Bone marrow (tissue), 2 donors: Measurements from ENCODE around the gene PTGDR2.

Experiments
- DNase-seq, 2 donors: peaks; one replicate each; lab custom pipeline; 2025; lab: John Stamatoyannopoulos, UW

The PTGDR2 gene

GRCh38 chr11:60858731-60859464 lies 3.1 kb upstream of the PTGDR2 start:
- DNase-seq = no peak

DNA sequence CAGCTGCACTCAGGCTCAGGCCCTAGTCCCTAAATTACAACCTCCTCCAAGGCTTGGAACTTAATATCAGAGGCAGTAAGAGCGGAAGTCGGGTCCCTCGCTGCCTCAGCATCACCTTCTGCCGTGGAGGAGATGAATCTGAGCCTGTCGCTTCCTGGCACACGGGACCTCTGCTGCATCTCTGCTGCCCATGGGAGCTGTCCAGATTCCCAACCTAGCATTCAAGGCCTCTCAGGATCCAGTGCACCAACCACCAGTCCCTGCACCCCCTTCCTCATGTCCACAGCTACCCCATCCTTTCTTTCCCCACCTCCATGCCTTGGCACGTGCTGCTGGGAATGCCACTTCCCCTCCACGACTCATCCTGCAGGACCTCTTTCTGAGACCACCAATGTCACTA lies 2.5 kb upstream of the PTGDR2 start:
- DNase-seq = no peak

DNA sequence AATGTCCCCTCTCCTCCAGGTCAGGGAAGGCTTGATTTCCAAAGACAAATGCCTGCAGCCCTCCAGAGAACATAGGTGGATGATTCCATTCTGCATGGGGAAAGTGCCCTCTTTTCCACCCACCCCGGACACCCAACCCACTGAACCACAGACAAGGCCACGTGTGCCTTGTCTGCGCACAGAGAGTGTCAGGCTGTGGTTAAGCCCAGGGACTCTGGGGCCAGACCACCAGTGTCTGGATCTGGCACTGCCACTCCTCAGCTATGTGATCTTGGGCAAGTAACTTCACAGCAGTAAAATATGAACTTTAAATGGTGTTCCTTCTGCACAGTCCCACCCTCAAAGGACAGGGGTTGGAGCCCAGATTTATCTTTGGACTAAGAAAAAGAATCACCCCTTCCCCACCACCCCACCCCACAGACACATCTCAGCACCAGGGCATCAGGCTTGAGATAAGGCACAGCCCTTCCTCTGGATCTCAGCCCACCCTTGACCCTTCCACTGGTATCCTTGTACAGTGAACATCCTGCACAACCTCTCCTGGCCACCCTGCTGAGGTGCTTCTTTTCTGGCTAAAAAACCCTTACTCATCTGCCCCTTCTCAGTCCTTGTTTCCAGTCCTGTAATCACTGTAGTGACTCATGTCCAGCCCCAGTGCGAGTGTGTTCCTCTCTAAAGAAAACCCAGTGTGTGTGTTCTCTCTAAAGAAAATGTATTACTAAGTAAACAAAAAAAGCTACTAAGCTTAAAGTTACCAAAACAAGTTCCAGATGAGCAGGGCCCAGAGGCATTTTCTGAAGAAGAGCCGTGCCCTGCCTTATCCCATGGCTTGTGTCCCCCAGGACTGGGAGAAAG lies 1.9 kb upstream of the PTGDR2 start:
- no peak for DNase-seq

DNA sequence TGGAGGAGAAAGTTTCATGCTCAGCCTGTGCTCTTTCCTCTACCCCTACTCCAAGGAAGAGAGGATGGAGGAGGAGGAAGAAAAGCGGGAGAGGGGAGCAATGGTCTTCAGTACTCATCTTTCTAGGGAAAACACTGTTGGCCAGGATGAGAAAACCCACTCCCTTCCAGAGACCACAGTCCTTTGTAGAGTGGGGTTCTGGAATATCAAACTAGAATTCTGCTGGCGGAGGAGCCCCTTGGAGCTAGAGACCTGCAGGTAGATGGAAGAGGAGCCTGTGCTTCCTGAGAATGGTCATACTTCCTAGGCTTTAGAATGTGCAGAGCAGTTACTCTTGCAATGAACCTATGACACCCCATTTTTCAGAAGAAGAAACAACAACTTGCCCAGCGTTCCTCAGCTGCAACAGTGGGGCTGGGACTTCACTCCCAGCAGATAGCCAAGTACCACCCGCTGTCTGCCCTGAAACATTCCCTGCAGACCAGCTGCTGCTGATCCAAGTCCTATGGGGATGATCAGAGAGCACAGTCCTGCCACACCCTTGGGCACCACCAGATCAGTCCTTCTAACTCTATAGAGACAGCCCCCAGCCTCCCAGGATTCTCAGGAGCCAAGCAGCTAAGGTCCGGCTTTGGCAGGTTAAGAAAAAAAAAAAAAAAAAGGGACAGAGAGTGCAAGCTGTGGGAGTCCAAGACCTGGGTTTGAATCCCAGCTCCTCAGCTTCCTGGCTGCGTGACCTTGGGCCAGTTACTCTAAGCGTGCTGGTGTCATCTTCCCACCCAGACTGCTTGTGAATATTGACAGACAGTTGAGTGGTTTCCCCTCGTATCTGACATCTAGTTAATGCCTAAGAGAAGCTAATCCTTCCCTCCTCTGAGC lies 664 bp downstream of the PTGDR2 start:
- DNase-seq = no peak

GRCh38 chr11:60854140-60854846 lies 1.5 kb downstream of the PTGDR2 start:
- DNase-seq = no peak

DNA sequence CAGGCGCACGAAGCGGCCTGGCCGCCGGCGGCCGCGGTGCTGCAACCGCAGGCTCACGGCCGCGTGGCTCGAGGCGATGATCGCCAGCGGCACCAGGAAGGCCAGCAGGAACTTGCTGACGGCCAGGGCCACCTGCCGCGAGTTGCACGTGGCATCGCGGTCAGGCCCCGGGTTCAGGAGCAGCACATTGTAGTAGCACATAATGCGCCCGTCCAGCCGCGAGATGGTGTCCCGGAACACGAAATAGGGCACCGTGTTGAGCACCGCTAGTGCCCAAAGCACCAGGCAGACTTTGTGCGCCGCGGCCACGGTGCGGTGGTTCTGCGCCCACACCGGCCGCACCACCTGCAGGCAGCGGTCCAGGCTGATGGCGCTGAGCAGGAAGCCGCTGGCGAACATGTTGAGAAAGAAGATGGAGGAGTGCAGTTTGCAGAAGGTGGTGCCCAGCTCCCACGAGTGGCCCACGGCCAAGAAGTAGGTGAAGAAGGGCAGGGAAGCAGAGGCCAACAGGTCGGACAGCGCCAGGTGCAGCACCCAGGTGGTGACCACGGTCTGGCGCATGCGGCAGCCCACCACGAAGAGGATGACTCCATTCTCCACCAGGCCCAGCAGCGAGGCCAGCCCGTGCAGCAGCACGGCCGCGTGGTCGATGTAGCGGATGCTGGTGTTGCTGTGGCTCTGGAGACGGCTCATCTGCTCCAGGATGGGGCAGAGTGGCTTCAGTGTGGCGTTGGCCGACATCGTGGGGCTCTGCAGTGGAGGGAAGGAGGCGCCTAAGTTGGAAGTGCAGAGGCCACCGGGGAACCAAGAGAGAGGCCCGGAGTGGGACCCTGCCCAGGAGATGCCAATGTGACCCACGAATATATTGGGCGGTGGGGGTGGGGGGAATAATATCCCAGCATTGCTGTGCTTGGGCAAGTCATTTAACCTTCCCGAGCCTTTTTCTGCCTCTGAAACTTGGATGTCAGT lies 2.5 kb downstream of the PTGDR2 start:
- no peak for DNase-seq

DNA sequence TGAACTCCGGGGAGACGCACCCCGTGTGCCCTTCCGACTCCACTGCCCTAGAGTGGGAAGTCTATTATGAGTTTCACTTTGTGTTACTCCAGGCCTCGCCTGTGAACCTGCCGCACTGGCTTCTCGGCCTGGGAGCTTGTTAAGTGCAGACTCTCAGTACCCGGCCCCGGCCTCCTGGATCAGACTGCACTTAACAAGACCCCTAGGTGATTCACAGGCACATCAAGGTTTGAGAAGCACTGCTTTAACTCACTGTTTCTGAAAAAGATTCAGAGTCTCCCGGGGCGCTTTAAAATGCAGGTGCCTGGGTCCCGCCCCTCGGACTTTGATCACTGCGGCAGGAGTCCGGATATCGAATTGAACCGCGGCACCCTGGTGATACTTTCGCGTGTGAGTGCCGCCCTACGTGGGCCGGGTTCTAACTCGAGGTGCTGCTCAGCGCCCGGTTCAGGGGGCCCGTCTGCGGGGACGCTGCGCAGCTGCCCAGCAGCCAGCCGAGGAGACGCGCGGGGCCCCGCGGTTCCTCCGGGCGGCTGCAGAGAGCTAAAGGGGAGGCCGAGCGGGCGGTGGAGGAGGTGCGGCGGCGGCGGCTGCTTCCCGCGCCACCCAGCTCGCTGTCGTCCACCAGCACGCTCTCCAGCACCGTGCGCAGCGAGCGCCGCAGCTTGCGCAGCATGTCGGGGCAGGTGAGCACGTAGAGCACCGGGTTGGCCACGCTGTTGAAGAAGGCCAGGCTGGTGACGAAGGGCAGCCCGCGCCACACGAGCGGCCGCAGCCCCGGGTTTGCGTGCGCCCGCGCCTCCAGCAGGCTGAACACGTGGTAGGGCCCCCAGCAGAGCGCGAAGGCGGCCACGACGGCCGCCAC lies 3.4 kb downstream of the PTGDR2 start:
- no peak for DNase-seq

DNA sequence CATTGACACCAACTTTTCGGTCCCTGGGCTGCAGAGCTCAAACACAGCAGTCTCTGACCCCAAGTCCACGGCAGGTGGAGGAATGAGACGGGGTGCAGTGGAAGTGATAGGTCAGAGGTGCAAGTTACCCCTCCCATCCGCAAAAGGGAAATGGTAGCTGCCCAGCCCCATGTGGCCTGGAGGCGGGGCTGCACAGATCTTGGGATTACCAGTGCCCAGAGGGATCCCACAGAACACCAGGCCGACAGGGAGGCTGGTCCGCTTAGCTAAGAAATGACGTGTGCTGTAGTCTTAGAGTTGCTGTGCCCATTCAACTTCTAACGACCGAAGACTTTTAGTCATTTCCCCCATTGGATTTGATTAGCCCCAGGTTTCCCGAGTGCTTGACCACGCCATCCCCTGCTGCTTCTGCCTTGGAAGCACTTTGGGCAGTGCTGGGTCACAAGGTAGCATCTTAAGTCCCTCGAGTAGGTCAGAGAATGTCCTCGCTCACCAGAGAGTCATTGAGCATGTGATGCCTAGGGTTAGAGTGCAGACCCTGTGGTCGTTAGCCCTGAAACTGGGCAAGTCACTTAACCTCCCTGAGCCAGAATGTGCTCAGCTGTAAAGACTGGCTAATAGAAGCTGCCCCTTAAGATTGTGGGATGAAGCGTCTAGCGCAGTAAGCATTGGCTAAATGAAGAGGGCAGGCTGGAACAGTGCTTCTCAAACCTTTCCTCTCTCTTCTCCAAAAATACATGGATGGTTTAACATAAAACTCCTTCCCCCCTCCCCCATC lies 4.2 kb downstream of the PTGDR2 start:
- no peak for DNase-seq

GRCh38 chr11:60849641-60850520 lies 5.9 kb downstream of the PTGDR2 start:
- no peak for DNase-seq

GRCh38 chr11:60848714-60849151 lies 7.0 kb downstream of the PTGDR2 start:
- no peak for DNase-seq

DNA sequence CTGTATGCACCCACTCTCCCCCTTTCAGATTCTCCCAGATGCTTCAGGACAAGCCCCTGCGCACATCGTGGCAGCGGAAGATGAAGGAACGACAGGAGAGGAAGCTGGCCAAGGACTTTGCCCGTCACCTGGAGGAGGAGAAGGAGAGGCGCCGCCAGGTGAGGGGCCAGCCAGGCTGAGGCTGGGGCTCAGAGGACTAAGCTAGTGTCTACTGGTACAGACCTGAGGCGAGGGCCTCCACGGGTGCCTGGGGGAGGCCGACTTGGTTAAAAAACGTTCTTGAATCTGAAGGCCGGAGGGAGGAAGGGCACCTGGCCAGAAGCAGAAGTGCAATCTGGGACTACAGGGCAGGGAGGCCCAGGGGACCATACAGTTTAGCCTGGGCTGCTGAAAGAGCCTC lies 7.9 kb downstream of the PTGDR2 start:
- no peak for DNase-seq

DNA sequence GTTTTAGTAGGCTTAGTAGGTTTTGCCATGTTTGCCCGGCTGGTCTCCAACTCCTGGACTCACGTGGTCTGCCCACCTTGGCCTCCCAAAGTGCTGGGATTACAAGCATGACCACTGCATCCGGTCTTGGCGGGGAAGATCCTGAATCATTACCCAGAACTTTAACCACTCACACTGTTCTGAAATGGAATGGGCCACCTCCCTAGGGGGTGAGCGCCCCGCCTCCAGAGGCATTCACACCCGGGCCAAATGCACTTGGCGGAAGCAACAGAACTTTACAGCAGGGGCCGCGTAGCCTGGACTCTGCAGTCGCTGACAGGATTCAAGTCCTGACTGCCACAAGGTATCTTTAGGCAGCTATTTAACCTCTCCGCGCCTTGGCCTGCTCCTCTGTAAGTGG lies 8.5 kb downstream of the PTGDR2 start:
- no peak for DNase-seq

DNA sequence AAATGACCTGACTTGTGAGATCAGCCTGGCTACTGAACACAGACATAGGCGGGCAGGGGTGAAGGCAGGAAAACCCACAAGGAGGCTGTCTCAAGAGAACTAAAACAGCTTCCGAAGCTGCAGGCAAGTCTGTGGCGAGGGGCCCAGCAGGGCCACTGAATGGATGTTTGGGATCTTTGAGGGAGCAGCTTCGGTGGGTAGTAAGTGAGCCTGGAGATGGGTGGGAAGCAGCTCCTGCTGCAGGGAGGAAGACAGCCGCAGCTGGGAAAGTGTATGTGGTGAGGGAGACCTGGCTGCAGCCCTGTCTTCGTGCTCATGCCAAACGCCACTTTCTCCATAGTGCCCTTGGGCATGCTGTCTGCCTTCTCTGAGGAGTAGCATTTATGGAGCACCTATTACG lies 10.4 kb downstream of the PTGDR2 start:
- no peak for DNase-seq

DNA sequence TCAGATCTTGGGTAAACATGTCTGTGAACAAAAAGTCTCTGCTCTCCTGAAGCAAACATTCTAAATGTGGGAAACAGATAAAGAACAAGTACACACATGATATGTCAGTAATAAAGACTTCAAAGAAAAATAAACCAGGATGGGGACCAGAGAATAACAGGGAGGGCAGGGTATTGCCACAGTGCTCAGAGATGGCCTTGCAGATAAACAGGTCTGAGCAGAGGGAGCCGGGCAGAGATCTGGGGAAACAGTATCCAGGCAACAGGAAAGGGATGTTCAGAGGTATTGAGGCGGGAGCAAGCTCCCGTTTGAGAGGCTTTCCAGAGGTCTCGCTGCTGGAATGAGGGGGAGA lies 10.9 kb downstream of the PTGDR2 start:
- DNase-seq = no peak

DNA sequence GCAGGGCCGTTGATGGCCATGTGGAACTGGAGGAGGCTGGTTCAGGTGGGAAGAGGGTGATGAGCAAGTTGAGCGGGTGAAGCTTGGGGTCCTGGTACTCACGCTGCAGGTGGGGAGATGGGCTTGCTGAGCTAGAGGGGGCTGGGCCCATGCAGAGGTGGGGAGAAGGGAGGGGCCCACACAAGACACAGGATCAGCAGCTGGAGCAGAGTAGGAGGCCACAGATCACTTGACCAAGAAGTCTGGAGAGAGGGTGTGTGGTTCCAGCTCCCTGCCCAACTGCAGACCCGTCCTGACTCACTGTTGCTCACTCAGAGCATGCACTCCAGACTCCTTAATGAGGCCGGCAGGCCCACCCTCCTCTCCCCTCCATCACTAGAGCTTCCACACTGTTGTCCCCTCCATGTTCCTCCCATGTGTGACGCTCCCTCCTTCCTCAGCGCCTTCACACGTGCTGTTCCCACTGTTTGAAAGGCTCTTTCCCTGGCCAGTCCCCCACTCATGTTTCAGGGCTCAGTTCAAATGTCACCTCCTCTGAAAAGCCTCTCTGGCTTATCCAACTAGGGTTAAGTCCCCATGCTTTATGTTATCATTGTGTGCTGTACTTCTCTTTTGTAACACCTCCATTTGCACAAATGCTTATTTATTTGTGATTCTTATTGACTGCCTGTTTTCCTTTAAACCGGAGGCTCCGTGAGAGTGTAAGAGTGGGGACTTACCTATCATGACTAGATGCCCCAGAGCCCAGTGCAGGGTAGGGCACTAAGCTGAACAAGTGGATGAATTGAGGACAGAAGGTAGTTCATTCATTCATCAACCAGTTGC lies 11.5 kb downstream of the PTGDR2 start:
- DNase-seq = no peak

- no peak for DNase-seq
Observed at GRCh38 chr11:60842668-60843600, 12.8 kb downstream of the PTGDR2 start.
